ENCODE data around the gene TMSB10.
"Not testable (repeated sequence)": the region's sequence is repeated elsewhere in the genome, so short reads cannot be mapped to it uniquely, and the experiment has no call there.

Gene TMSB10

GRCh38 chr2:84905181-84906107 lies at the start of gene TMSB10:
Gene TMSB10, plus strand, starts transcription at chr2:84905656.
- DNase-seq = peak; percentile 92

DNA sequence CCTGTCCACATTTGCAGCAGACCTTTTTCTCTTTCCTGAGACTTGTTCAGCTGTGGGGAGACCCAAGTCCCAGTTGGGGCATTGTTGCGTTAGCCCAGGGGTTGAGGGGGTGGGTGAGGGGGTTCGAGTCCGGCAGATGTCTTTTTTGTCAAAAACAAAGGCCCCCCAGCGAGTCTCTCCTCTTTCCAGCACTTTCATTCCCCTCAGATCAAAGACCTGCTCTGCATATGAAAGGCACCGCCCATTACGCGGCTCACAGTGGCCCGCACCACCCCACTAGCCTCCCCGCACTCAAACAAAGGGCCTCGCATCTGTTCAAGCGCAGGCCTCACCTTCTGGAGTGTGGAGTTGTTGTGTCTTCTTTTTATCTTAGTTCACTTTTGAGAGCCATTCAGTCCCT lies 49.7 kb upstream of the TMSB10 start:
- DNase-seq = no peak

- DNase-seq = peak; percentile 50
These were observed 48.7 kb upstream of the TMSB10 start for GRCh38 chr2:84856787-84857186.

- no peak for DNase-seq
These were observed 47.9 kb upstream of the TMSB10 start for GRCh38 chr2:84857566-84857965.

- no peak for DNase-seq
These were observed 47.3 kb upstream of the TMSB10 start for GRCh38 chr2:84858123-84858522.

DNA sequence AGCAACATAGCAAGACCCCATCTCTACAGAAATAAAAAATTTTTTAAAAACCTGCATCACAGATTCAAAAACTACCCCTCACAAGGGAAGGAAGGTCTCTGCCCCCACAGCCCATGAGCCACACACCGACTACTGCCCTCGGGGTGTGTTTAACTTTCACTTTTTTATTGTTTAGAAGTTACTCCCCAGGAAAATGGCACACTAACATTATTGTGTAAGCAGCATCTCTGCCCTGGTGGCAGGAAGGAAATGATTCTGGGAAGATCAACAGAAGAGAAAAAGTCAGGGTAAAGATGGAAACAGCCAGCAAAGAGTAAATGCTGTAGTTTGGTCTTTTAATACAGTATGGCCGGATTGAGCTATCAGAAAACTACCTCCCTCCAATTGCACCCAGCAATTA lies 46.5 kb upstream of the TMSB10 start:
- DNase-seq = no peak

- DNase-seq = no peak
These were observed 43.9 kb upstream of the TMSB10 start for GRCh38 chr2:84861539-84861938.

GRCh38 chr2:84862006-84862405 lies 43.5 kb upstream of the TMSB10 start:
- no peak for DNase-seq

DNA sequence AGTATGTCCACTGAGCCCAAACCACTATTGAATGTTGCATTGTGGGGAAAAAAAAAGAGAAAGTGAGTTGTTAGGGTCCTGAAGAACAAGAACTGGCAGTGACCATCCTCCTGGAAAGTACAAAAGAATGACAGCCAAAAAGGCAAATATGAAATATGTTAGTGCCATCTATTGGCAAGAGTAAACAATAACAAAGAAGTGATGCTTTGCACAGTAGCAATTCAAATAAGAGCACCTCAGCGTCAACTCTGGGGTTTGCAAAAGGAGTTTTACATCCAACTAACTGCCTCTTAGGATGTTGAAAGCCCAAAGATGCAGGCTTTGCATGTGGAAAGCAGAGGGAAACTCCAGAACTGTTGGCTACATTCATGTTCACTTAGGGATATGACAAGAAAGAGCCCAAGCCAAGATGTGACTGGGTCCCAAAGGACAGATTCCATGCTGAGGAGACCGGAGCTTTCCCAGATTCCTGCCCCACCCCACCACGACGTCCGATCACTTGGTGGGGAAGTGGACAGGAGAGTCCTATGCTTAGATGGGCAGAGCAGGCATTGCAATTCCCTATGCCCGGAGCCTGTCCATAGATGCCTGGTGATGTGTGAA lies 40.2 kb upstream of the TMSB10 start:
- peak; percentile 69 for DNase-seq

- no peak for DNase-seq
These were observed 39.3 kb upstream of the TMSB10 start for GRCh38 chr2:84866122-84866521.

DNA sequence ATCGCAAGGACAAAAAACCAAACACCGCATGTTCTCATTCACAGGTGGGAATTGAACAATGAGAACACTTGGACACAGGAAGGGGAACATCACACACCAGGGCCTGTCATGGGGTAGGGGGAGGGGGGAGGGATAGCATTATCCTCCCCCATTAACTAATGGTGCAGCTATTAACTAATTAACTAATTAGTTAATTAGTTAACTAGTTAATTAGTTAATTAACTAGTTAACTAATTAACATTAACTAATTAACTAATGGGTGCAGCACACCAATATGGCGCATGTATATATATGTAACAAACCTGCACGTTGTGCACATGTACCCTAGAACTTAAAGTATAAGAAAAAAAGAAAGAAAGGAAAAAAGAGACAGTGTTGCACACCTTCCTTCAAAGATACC lies 37.1 kb upstream of the TMSB10 start:
- DNase-seq = not testable (repeated sequence)

DNA sequence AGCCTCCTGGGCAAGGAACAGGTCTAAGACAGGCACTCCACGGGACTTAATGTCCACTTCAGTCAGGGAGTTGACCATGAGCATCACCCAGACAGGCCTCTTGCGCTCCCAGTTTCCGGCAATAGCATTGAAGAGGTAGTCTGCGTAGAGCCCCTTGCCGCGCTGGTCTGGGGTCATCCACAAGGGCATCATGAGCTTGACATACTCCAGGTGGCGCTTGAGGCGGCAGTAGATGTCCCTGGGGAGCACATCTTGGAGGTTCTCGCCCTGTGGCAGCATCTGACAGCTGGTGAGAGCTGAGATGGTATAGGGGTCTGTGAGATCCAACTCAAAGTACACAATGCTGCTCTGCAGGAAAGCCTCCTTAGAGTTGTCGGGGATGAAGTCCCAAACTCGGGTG lies 35.1 kb upstream of the TMSB10 start:
- no peak for DNase-seq

DNA sequence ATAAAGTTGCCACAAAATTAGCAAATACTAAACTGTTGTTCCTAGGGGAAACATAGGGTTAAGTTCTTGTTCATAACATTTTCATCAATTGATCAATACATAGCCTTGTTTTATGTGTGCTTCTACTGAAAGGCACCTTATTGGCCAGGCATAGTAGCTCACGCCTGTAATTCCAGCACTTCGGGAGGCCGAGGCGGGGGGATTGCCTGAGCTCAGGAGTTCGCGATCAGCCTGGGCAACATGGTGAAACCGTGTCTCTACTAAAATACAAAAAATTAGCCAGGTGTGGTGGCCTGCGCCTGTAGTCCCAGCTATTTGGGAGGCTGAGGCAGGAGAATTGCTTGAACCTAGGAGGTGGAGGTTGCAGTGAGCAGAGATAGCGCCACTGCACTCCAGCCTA lies 32.8 kb upstream of the TMSB10 start:
- DNase-seq = not testable (repeated sequence)

- no peak for DNase-seq
These were observed 32.1 kb upstream of the TMSB10 start for GRCh38 chr2:84873350-84873749.

DNA sequence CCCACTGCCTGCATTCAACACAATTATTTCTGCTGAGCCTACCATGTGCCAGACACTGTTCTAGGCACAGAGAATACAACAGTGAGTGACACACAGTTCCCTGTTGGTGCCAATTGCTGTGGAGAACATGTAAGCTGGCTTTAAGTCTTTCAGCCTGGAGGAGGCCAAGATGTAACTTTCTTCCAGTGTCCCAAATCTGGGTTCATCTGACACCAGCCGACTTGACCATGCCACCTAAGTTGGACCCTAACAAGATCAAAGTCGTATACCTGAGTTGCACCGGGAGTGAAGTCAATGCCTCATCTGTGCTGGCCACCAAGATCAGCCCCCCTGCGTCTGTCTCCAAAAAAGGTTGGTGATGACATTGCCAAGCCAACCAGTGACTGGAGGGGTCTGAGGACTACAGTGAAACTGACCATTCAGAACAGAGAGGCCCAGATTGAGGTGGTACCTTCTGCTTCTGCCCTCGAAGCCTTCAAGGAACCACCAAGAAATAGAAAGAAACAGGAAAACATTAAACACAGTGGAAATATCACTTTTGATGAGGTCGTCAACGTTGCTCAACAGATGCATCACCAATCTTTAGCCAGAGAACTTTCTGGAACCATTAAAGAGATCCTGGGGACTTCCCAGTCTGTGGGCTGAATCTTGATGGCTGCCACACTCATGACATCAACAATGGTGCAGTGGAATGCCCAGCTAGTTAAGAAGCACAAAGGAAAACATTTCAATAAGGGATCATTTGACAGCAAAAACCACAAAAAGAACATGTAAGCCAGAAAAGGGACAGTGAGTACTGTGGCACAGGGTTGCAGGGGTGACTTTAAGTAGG lies 30.9 kb upstream of the TMSB10 start:
- peak; percentile 51 for DNase-seq

- DNase-seq = no peak
These were observed 30.3 kb upstream of the TMSB10 start for GRCh38 chr2:84875213-84875560.

- DNase-seq = not testable (repeated sequence)
These were observed 29.8 kb upstream of the TMSB10 start for GRCh38 chr2:84875619-84876018.

DNA sequence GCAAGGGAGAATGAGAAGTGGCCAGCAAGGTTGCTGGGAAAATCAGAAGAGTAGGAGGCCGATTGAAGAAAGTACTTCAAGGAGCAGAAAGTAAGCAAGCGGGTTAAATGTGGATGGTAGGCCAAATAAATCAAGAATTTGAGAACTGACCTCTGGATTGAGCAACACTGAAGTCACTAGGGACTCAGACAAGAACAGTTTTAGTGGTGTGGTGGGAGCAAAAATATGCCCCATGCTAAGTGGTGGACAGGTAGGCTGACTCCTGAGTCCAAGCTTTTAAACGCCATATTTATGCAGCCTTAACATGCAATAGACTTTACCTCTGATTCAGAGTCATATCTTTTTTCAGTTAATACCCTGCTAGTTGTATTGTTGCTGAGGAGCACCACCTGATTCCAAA lies 29.1 kb upstream of the TMSB10 start:
- no peak for DNase-seq

GRCh38 chr2:84878459-84878858 lies 27.0 kb upstream of the TMSB10 start:
- DNase-seq = no peak

DNA sequence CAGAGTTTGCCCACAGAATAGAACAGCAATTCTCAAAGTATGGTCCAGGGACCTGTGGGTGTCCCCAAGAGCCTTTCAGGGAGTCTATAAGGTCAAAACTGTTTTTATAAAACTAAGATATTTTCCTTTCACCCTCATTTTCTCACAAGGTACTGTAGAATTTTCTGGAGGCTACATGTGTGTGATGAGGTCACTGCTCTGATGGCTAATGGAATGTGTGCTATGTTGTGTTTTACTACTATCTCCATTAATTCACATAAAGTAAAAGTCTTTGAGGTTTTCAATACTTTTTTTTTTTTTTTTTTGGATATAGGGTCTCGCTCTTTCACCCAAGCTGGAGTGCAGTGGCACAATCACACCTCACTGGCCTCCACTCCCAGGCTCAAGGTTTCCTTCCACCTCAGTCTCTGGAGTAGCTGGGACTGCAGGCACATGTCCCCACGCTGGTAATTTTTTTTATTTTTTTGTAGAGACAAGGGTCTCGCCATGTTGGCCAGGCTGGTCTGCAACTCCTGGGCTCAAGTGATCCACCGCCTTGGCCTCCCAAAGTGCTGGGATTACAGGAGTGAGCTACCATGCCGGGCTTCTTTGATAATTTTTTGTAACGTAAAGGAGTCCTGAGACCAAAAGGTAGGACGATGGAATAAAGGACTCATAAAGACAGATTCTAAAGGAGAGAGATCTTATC lies 26.4 kb upstream of the TMSB10 start:
- DNase-seq = no peak

- no peak for DNase-seq
These were observed 25.7 kb upstream of the TMSB10 start for GRCh38 chr2:84879584-84880394.

GRCh38 chr2:84880395-84880644 lies 25.1 kb upstream of the TMSB10 start:
- no peak for DNase-seq

Data from CD4-positive, alpha-beta T cell treated with Interleukin-21 for 1 hour (primary cell).